HCEC 1CT (cell line): ENCODE data around the gene MAP4K2.

Experiments used
- DNase-seq: peaks from one replicate; pipeline ENCODE4 v3.0.0-alpha.2; 2017

MAP4K2 gene

DNA sequence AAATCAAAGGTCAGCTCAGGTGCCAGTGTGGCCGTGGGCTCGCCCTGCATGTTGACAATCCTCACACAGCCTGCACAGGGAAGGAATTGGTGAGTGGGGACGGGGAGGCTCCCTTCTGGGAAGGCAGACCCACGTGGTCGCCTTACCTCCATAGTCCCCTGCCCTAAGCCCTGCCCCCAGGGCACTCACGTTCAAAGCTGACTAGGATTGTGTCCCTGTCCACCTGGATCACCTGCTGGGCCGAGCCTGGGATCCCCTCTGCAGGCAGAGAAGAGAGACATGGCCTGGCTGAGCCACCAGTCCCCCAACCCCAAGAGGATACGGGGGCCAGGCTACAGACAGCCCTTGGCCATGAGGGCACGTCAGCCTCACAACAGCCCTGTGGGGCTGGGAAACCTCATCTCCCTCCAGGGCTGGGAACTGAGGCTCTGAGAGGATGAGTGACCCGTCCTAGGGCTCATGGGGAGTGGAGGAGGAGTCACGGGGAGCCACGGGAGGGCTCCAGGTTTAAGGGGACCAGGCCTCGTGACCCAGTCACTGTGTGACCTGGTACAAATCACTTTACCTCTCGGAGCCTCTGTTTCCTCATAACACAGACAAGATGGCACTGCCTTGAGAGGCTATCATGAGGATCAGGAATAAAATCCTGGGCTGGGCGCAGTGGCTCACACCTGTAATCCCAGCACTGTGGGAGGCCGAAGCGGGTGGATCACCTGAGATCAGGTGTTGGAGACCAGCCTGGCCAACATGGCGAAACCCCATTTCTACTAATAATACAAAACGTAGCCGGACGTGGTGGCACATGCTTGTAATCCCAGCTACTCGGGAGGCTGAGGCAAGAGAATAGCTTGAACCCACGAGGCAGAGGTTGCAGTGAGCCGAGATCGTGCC, 12.6 kb downstream of the MAP4K2 start:
- no peak for DNase-seq

DNA sequence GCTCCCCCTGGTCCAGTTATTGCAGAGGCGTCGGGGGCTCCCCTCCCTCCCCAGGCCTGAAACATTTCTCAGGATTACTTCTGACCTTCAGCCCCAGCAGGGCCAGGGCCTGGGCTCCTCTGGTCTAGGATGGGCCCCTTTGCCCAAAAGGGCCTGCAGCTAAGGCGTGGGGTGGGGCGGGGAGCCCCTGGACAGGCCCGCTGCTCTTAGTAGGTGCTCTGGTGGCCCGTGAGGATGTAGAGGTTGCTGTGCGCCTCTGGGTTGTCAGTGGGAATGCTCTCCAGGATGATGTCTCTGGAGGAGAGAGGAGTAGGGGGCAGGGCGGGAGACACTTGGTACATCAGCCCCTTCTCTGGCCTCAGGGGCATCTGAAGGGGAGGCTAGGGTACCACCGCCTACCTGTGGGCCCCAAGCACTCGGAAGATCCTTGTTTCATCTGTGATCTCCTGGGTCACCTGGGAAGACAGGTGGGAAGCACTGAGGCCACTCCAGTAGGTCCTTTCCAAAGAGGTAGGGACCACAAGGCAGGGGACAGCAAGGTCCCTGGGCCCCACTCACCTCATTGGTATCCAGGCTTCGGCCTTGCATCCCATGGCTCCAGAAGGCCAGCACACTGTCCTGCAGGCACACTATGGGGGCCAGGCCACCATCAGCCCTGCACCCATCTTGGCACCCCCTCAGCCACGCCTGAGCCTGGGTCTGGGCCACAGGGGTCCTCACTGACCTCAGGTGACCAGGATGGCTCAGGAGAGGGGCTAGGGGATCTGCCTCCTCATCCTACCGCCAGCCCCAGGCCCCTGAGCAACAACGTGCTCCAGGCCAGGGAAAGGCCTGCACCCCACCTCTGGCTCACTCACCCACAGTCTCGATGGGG, 13.4 kb downstream of the MAP4K2 start:
- DNase-seq = no peak

DNA sequence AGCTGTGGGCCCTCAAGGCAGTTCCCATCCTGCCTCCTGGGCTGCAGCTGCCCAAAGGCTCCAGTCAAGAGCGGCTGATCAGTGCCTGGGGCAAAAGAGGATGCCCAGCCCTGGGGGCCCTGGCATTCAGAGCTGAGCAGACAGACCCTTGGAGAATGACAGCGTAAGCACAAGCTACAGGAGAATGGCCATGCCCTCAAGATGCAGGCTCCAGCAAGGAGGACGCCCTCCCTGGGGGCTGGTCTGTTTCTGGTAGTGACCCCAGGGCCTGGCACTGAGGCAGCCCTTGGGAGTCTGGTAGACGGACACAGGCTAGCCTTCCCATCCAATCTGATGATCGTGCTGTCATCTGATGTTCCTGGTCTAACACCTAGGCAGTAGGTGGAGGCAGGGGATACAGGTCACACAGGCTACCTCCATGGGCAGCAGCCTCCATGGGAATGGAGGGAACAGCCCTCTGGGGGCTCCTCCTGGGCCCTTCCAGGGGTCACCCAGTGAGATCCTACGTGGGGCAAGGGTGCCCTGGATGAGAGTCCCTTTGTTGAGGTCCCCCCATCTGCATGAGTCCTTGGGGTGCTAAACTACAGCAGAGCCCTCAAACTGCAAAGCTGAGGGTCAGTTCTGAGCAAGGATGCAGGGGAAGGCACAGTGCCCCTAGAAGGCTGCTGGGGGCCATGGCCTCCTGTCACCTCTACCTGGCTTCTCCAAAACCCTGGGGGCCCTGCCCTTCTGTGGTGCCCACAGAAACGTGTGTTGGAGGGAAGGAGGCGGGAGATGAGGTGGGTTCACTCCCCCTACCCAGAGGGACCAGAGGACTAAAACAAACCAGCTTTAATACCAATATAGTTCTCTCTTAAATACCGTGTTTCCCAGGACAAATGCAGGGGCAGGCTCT, 14.4 kb downstream of the MAP4K2 start:
- DNase-seq = no peak

DNA sequence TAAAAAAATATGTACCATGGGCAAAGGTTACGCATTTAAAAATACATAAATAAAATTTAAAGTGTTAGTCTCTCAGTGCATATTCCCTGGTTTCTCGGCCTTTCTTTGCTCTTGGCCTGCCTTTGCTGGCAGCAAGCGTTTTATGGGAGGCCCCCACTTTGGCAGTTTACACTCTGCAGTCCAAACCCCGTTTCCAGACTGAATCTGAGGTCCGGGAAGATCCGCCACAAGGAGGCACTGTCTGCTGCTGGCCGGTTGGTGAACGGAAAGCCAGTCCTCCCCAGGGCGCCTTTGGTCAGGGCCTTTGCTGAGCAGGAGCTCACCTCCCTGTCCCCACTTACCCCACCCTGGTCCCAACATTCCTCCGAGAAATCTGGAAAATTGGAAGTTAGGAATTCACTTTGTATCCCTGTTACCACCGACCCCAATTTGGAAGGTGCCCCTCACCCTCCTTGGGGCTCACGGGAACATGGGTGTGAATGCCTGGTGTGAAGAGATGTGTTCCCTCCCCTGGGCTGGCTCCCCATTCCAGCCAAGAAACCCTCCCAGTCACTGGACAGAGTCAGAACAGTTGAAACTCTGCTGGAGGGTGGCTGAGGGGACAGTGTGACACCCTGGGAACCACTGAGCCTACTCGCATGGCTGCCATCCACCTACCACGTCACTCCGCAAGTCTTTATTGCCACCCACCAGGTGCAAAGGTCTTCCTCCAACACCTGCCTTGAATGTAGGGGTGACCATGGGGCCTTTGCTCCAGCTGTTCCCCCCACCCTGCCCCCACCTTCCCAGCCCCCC, 15.3 kb downstream of the MAP4K2 start:
- DNase-seq = peak; percentile 61

DNA sequence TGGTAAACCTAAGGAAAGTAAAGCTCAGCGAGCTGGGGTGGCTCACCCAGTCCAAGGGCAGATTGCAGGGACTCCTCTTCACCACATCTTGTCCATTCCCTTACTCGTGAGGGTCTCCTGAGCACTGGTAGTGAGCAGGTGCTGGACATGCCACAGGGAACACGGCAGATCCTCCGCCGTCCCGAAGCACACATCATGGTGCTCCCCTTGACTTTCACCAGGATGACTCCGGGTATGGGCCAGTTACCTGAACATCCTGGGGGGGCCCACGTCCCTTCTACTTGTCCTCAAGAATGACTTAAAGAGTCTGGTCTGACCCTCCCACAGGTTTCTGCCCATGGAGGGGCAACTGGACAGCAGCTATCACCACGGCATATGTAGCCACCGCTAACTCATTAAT, 16.7 kb downstream of the MAP4K2 start:
- no peak for DNase-seq

DNA sequence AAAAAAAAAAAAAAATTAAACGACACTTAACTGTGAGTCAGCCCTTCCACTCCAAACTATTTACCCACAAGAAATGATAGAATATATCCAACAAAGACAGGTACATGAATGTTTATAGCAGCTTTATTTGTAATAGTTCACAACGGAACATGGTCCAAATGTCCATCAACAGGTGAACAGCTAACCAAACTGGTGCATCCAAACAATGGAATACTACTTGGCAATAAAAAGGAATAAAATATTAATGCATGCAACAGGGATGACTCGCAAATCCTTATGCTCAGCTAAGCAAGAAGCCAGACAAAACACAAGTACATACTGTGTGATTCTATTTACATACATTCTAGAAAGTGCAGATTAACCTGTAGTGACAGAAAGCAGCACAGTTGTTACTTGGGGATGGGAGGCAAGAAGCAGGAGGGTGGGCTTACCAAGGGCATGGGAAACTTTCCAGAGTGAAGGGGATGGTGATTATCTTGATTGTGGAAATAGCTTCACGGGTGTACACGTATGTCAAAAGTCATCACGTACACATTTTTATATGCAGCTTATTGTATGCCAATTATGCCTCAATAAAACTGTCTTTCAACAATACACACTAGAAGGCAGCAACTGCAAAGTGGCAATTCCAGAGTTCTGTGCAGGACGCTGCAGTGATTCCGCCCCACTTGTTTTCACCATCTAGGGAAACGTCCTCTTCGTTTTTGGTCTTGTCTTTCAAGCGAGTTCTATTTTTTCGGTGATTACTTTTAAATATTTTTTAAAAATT, 18.0 kb downstream of the MAP4K2 start:
- DNase-seq = no peak

DNA sequence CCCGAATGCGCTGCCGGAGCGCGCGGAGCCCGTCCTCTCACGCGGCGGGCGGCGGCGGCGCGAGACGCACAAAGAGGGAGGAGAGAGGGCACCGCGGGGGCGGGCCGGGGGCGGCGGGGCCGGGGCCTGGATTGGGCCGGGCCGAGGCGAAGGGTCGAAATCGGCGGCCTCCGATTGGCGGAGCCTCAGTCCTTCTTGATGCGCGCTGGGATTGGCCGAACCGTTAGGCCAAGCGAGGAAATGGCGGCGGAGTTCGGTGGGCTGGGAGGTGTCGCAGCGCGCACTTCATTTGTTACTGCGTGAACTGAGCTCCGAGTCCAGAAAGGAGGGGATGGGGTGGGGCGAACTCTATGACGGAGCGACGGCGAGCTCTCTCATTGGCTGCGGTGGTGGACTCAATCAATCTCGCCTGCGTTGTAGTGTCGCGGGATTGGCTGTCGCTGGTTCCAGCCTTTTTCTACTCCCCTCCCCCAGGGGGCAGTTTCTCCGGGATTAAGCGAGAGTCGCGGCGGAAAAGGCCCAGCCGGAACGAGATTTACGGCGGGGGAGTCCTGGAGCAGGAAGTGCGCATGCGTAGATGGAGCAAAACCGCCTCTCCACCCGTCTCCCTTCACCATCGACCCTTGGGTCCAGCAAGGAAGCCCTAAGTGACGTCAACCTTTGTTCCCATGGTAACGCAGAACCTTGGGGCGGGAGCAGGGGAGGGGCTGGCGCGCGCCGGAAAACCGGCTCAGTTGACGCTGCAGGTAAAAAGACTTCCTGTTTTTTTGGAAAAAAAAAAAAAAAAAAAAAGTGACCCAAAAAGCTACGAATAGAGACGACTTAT, 24.3 kb downstream of the MAP4K2 start, which contains the start of gene SF1:
SF1 (minus strand) TSS at position 70 of the 826 bp plus-strand sequence. CDS start 150 bp downstream, outside the sequence.
- peak; percentile 99 for DNase-seq

DNA sequence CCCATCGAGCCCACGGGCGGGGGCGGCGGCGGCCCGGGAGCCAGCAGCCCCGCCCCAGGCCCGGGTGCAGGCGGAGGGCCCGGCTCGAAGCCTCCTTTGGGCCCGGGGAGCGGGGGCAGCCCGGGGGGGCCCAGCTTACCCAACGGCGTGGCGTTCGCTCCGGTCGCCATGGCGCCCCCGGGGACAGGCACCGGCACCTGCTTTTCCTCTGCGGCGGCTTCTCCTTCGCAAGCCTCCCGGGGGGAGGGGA, 24.9 kb downstream of the MAP4K2 start:
- DNase-seq = no peak

DNA sequence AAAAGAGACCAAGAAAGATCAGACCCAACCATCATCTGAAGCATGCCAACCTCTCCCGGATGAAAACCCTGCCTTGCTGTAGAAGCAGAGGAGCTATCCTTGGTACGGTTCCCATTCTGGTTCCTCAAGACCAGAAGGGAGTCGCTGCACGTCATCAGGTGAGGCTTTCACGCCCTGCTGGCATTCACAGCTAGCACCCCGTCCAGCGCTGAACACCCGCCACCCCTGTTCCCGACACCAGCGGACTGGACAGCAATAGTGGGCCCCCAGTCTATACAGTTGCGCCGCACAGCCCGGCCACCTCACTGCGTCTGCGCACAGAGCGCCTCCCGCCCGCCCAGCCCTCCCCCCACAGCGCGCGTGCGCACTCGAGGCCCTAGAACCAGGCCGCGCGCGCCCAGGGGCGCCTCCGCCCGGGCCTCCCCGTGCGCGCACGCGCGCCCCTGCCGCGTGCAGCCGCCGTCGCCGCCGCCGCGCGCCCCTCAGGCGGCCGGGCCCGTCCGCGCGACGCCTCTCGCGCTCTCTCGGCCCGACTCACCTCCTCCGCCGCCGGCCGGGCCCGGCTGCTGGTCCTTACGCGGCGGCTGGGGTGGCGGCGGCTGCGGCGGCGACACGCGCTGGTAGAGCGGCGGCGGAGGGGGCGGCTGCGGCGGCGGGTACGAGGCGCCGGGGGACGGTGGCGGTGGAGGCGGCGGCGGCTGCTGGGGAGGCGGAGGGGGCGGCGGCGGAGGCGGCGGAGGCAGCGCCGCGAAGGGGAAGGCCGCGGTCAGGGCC, 25.4 kb downstream of the MAP4K2 start:
- DNase-seq = peak; percentile 71

DNA sequence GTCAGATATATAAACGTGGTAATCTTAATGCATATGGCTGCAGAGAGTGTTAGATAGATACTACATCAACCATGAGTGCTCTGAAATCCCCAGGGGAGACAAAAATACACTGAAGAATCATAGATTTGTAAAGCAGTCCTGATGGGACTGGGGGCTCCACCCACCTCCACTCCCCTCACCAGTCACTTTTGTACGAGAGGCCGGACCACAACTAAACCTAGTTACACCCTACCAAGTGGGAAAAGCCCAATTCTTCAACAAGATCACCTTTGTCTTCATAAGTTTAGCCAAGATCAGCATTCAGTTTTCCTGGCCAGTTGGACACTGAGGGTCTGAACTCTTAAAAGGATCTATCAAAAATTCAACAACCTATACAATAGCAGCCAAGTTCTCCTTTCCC, 26.1 kb downstream of the MAP4K2 start:
- no peak for DNase-seq

DNA sequence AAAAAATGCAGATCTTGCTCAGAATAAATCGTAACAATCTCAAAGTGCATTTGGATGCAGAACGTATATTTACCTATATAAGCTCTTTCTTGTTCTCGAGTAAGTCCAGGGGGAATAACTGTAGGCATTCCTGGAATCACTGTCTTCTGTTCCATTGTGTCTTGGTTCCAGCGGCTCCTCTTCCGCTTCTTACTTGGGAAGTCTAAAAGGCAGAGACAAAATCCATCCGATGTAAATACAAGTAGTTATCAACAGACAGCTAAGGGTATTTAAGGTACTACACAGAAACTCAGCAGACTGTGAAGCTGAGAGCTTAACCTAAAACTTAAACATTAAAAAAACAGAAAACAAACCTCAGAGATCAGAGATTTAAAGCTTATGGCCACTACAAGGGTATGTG, 26.6 kb downstream of the MAP4K2 start:
- no peak for DNase-seq

DNA sequence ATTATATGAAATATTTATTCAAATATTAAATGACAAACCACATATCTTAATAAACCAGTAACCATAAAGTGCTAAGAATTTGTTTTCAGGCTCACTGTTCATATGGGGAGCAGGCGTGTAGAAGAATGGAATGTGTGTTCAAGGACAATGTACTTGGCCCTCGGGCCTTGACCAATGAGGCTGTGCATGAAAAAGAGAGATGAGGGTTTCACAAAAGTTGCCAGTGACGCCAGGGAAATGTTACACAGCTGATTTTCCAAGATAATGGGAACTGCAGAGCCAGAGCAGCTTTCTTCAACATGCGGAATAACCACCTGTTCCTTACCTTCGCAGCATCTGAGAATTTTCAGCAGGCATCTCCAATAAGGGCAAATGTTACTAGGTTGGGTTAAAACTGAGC, 28.9 kb downstream of the MAP4K2 start:
- DNase-seq = no peak

DNA sequence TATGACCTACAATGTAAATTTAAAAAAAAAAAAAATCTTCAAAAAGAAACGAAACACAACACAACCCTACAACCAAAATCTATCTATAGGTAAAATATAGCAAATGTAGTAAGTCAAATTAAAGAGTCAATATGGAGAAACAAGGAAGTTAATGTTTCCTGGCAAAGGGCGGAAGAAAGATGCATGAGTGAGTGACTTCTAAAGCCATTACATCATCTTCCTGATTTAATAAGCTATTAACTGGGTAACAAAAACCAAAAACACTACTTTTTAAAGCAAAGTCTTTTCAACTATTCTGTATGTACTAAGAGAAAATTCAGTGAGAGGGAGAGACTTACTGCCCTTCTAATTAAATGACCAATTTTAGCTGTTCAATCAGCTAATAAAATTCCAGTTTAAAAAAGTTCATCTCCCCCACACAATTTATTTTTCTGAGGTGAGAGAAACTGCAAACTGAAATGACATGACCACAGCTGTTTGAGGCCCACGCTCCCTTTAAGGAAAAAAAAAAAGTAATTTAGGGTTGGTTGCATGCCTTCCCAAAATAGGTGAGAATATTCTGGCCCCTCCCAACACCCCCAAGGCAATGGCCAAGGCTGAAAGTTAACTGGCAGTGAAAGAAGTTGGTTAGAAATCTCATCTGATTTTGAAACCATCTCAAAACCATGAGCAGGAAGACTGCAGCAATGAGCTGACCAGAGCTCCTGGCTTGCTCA, 30.6 kb downstream of the MAP4K2 start:
- DNase-seq = no peak

DNA sequence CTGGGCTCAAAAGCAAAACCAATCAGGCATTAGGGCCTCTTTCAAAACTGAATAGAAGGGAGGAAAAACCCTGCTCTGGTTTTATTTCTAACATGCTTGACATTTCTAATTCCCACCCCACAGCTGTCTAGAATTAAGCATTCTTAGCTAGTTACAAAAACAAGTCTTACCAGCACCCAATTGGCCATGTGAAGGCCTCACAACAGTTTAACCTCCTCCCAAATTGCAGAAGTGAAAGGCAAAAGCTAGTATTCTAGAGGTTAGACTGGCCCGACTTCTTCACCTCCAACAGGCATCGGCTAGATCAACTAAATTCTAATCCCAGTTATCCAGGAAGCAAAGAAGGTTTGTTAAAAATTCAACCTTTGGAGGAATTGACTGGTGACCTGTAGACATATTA, 31.2 kb downstream of the MAP4K2 start:
- DNase-seq = no peak

DNA sequence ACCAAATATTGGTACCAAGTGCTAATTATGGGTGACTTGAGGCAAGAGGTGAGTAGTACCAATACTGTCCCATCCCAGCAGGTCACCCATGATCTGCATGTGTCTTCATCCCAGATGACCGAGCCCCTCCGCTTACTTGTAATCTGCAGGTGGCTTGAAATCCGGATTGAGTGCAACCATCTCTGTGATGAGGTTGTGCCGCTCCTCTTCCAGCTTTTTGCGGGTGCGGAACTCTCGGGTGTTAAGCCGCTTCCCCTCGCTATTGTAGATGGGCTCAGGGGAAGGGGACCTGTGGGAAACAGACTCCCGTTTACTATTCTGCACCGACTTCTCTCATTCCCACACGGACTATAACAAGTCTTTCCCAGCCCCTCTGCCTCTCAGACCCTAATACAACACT, 32.9 kb downstream of the MAP4K2 start:
- DNase-seq = no peak

DNA sequence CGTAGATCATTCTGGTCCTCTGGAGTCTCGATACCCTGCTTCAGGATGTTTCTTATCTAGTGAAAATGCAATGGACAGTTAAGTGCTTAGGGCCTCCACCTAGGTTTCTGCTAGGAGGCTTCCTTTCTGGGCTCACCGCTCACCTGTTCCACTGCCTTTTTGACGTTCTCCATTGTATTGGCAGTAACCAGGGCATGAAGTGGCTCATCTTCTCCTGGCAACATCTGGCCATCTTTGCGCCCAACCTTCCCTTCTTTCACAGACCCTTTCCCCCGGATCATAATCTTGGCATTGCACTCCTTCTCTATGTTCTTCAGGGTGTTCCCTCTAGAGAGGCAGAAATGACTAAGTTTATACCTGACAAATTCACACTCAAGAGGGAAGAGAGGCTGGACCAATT, 33.7 kb downstream of the MAP4K2 start:
- no peak for DNase-seq

DNA sequence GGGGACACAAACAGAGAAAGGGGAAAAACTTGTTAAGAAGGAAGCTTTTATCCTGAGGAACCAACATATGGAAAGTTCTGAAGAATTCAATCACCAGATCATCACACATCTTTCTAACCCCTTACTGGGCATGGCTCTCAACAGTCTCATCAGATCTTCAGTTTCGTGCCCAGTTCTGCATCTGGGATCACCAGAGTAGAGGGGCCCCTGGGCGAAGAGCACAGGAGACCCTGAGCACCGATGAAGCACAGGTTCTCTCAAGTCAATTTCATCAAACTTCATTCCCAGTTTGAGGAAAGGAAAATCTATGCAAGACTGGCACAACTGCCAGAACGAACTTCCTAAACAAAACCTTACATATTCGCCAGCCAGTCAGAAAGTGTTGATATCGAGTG, 34.7 kb downstream of the MAP4K2 start:
- DNase-seq = no peak

DNA sequence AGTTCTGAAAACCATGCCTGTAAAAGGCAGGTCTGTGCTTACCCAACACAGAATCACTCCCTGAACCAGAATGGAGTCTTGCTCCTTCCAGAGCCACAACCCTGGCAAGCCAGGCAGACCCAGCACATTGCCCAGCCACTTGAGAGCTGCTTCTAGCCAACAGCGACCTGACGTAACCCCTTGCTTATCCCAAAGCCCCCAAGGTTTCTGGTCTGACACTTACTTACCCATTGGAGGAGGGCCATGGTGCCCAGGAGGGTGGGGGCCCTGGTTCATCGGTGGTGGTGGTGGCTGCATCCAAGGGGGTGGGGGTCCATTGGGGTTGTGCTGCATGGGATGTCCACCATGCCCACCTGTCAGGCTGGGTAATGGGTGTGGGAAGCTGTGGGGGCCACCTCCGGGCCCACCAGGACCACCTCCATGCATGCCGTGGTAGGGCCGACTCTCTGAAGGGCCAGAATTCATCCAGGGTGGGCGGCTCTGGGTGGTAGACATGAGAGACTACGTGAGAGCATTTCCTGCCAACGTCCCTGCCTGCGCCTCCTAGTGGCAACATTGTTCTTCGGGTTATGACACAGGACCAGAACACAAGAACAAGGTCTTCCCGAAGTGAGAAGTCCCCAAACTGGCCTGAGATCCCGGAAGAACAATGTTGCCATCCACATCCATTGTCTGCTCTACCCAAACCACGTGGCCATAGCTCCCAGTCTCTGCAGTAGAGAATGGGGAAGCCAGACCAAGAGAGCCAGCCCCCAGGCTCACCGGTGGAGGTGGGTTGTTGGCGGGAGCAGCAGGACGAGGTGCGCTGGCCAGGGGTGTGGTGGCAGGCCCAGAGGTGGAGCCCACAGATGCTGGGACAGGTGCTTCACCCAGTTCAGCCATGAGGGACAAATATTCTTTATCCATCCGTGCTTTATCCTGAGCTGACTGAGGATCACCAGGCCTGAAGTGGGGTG, 35.4 kb downstream of the MAP4K2 start:
- peak; percentile 30 for DNase-seq
